HepG2 (cell line): ENCODE measurements around the gene METRN. TPM values are rescaled to one million over a fixed set of nuclear protein-coding genes. Genes with fewer than 3 reads are reported as not detected.

Experiments
- ADNP ChIP-seq: sonication (generic); formaldehyde crosslinking; IDR thresholded peaks from 2 replicates; pipeline ENCODE4 v1.4.0; 2020; ENCODE audit warnings: missing genetic modification reagents
- BORCS8-MEF2B ChIP-seq: sonication (generic); formaldehyde crosslinking; IDR thresholded peaks from 2 replicates; pipeline ENCODE4 v1.8.0; 2022; ENCODE audit warnings: mild to moderate bottlenecking, missing genetic modification reagents
- BRD4 ChIP-seq: sonication (generic); formaldehyde crosslinking; IDR thresholded peaks from 2 replicates; pipeline ENCODE4 v1.4.0; 2020; ENCODE audit warnings: missing genetic modification reagents
- CENPT ChIP-seq: sonication (generic); formaldehyde crosslinking; IDR thresholded peaks from 2 replicates; pipeline ENCODE4 v1.8.0; 2022; ENCODE audit warnings: low read depth, mild to moderate bottlenecking, moderate library complexity, missing genetic modification reagents
- CREB1 ChIP-seq, 2 experiments: fragments of 450-650 bp in 1 of 2; IDR thresholded peaks; 2 replicates each; pipeline ENCODE4 v1.6.1; 2016 to 2017; ENCODE audit warnings: control low read depth in 1 of 2, mild to moderate bottlenecking in 1 of 2, missing compliant biosample characterization in 1 of 2, missing genetic modification characterization in 1 of 2
- FOXM1 ChIP-seq: sonication (generic); formaldehyde crosslinking; IDR thresholded peaks from 2 replicates; pipeline ENCODE4 v1.5.0; 2020; ENCODE audit warnings: missing genetic modification reagents
- JUND ChIP-seq: sonication (generic); formaldehyde crosslinking; IDR thresholded peaks from 2 replicates; pipeline ENCODE4 v1.8.0; 2022; ENCODE audit warnings: mild to moderate bottlenecking, missing genetic modification reagents
- KDM1A ChIP-seq: IDR thresholded peaks from 2 replicates; pipeline ENCODE4 v1.6.1; 2016; ENCODE audit warnings: missing compliant biosample characterization
- MYC ChIP-seq: sonication (generic); formaldehyde crosslinking; IDR thresholded peaks from 2 replicates; pipeline ENCODE4 v1.9.0; 2021; ENCODE audit warnings: missing genetic modification reagents, borderline replicate concordance
- PAX8 ChIP-seq: sonication (generic); formaldehyde crosslinking; IDR thresholded peaks from 2 replicates; pipeline ENCODE4 v1.8.0; 2022; ENCODE audit warnings: mild to moderate bottlenecking, missing genetic modification reagents, borderline replicate concordance
- POLR2A ChIP-seq, 2 experiments: IDR thresholded peaks; 2 replicates each; pipeline ENCODE4 v1.6.1; 2011; ENCODE audit warnings: low read depth in 2 of 2, low read length in 2 of 2, mild to moderate bottlenecking in 1 of 2, moderate library complexity in 1 of 2; ENCODE audit not compliant: insufficient read depth in 1 of 2
- RBM22 ChIP-seq: fragments of 200-400 bp; formaldehyde crosslinking; optimal IDR thresholded peaks from 2 replicates; pipeline ENCODE3; 2017; ENCODE audit warnings: mild to moderate bottlenecking, low read length, moderate library complexity
- SALL1 ChIP-seq: sonication (generic); formaldehyde crosslinking; IDR thresholded peaks from 2 replicates; pipeline ENCODE4 v1.8.0; 2022; ENCODE audit warnings: mild to moderate bottlenecking, missing genetic modification reagents
- YY1 ChIP-seq: IDR thresholded peaks from 2 replicates; pipeline ENCODE4 v1.6.1; 2011; ENCODE audit warnings: low read length, low read depth, moderate library complexity, mild to moderate bottlenecking; ENCODE audit not compliant: insufficient read depth, insufficient replicate concordance
- ZFP36 ChIP-seq: fragments of 150-350 bp; IDR thresholded peaks from 2 replicates; pipeline ENCODE4 v1.6.1; 2018; ENCODE audit warnings: borderline replicate concordance, low read length, low read depth; ENCODE audit not compliant: partially characterized antibody
- ZNF124 ChIP-seq: sonication (generic); formaldehyde crosslinking; IDR thresholded peaks from 2 replicates; pipeline ENCODE4 v1.4.0; 2020; ENCODE audit warnings: missing genetic modification reagents
- ZNF251 ChIP-seq: sonication (generic); formaldehyde crosslinking; IDR thresholded peaks from 2 replicates; pipeline ENCODE4 v1.9.0; 2021; ENCODE audit warnings: mild to moderate bottlenecking, missing genetic modification reagents
- ZNF768 ChIP-seq: sonication (generic); formaldehyde crosslinking; IDR thresholded peaks from 2 replicates; pipeline ENCODE4 v1.4.0; 2020; ENCODE audit warnings: missing genetic modification reagents
- ZSCAN21 ChIP-seq: sonication (generic); formaldehyde crosslinking; IDR thresholded peaks from 2 replicates; pipeline ENCODE4 v1.8.0; 2022; ENCODE audit warnings: mild to moderate bottlenecking, missing genetic modification reagents, moderate library complexity, borderline replicate concordance
- polyA plus RNA-seq, 8 experiments: library from polyadenylated mRNA; depleted of rRNA in 3 of 8; stranded (reverse) in 7 of 8; unstranded in 1 of 8; fragments of >200 nt; fragmentation: Illumina TruSeq in 4 of 8; extraction: Trizol in 4 of 8; gene quantifications; 2 replicates each; pipeline versions ENCODE4 v1.2.1 to v1.2.3, GENCODE V29; 2011 to 2016; ENCODE audit warnings: low read depth in 4 of 8, missing spikeins in 1 of 8, mixed read lengths in 1 of 8; ENCODE audit not compliant: insufficient read depth in 1 of 8
- total RNA-seq, 5 experiments: library from RNA; depleted of rRNA; stranded (reverse); fragments of >200 nt; fragmentation: Illumina TruSeq; extraction: Trizol; gene quantifications; 2 replicates each; pipeline ENCODE4 v1.2.3, GENCODE V29; 2016; ENCODE audit warnings: low read depth in 1 of 5
- TF ChIP-seq, protein P1 (sequence below): sonication (generic); formaldehyde crosslinking; IDR thresholded peaks from 2 replicates; pipeline ENCODE4 v1.9.0; 2022; ENCODE audit warnings: missing genetic modification reagents, mild to moderate bottlenecking, borderline replicate concordance
- TF ChIP-seq, protein P2 (sequence below): IDR thresholded peaks from 2 replicates; pipeline ENCODE4 v1.6.1; 2016; ENCODE audit warnings: missing compliant biosample characterization, missing genetic modification reagents, borderline replicate concordance
- TF ChIP-seq, protein P3 (sequence below): sonication (generic); formaldehyde crosslinking; IDR thresholded peaks from 2 replicates; pipeline ENCODE4 v1.5.0; 2020; ENCODE audit warnings: mild to moderate bottlenecking, missing genetic modification reagents, borderline replicate concordance

The METRN gene
- total and polyA plus RNA-seq, 2 of the 13 experiments (the other 11 are each of a cell fraction or from before 2014, with no cell fraction given): 25.5 to 46.1 TPM

DNA sequence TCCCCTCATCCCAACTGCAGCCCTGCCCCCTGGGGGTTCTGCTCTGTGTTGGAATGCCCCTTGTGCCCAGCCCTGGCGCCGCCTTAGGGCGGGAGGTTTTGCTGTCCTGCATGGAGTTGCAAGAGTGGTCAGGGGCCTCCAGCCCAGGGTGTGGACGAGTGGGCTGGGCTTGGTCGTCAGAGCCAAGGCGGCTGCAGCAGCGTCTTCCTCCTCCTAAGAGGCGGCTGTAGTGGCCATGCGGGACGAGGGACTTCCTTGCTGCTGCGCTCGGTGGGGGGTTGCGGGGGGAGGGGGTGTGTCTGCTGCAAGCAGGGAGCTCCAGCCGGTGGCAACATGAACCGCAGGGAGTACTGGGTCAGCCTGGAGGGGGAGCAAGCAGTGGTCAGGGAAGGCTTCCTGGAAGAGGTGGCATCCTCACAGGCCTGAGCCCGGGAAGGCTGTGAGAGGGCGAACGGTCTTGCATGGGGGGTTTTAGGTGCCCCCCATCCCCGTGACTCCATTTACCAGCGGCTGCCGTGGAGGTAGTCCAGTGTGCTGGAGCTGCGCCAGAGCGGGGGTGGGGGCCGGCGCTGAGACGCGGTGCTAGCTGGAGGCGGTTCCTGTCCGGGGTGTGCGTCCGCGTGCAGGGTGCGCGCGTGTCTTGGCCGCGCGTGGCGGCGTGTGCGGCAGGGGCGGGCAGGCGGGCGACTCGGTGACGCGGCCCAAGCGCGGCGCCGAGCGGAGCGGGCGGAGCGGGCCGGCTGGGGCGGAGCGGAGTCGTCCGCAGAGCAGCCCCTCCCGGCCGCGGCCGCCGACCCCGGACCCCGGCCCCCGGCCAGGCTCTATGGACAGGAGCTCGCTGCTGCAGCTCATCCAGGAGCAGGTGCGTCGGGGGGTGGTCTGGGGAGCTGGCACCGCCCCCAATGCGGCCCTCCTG is 39.7 kb upstream of the METRN start, which contains the start of gene RHBDL1 (continued):
- TF ChIP-seq CREB1 (IDR thresholded peaks at IDR 0.05) (no peak), CREB1 (CRISPR knock-in tag; IDR thresholded peaks at IDR 0.05) (no peak), PAX8 (CRISPR knock-in tag) (no peak), BRD4 (0 out of 2 replicates have a peak, but pooled peaks have one; percentile 22), SALL1 (CRISPR knock-in tag) (peak; percentile 36), ZFP36 (peak; percentile 99), CENPT (CRISPR knock-in tag) (no peak), ZSCAN21 (peak; percentile 76; the same call in 1 of the 2 replicates), FOXM1 (CRISPR knock-in tag) (no peak), MYC (CRISPR knock-in tag) (0 out of 2 replicates have a peak, but pooled peaks have one; percentile 11), ZNF768 (CRISPR knock-in tag) (peak; percentile 13; the same call in 1 of the 2 replicates), YY1 (peak; percentile 10), KDM1A (CRISPR knock-in tag) (0 out of 2 replicates have a peak, but pooled peaks have one; percentile 17), JUND (CRISPR knock-in tag) (peak; percentile 57), ZNF124 (CRISPR knock-in tag) (no peak), ADNP (0 out of 2 replicates have a peak, but pooled peaks have one; percentile 46), BORCS8-MEF2B (CRISPR knock-in tag) (peak; percentile 39; the same call in 1 of the 2 replicates), ZNF251 (CRISPR knock-in tag) (no peak), POLR2A (IDR thresholded peaks at IDR 0.05; ENCODE audit: insufficient read depth in 1 of 2, low read depth in 2 of 2, low read length in 2 of 2) (peak in 1 of 2 experiments; percentile 50; a peak in 1 of 4 replicates), RBM22 (peak; percentile 86)
- TF ChIP-seq, protein P1, sequence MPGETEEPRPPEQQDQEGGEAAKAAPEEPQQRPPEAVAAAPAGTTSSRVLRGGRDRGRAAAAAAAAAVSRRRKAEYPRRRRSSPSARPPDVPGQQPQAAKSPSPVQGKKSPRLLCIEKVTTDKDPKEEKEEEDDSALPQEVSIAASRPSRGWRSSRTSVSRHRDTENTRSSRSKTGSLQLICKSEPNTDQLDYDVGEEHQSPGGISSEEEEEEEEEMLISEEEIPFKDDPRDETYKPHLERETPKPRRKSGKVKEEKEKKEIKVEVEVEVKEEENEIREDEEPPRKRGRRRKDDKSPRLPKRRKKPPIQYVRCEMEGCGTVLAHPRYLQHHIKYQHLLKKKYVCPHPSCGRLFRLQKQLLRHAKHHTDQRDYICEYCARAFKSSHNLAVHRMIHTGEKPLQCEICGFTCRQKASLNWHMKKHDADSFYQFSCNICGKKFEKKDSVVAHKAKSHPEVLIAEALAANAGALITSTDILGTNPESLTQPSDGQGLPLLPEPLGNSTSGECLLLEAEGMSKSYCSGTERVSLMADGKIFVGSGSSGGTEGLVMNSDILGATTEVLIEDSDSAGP (CRISPR knock-in tag): peak; percentile 7; the same call in 1 of the 2 replicates
- TF ChIP-seq, protein P2, sequence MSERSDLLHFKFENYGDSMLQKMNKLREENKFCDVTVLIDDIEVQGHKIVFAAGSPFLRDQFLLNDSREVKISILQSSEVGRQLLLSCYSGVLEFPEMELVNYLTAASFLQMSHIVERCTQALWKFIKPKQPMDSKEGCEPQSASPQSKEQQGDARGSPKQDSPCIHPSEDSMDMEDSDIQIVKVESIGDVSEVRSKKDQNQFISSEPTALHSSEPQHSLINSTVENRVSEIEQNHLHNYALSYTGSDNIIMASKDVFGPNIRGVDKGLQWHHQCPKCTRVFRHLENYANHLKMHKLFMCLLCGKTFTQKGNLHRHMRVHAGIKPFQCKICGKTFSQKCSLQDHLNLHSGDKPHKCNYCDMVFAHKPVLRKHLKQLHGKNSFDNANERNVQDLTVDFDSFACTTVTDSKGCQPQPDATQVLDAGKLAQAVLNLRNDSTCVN (CRISPR knock-in tag): no peak
- TF ChIP-seq, protein P3, sequence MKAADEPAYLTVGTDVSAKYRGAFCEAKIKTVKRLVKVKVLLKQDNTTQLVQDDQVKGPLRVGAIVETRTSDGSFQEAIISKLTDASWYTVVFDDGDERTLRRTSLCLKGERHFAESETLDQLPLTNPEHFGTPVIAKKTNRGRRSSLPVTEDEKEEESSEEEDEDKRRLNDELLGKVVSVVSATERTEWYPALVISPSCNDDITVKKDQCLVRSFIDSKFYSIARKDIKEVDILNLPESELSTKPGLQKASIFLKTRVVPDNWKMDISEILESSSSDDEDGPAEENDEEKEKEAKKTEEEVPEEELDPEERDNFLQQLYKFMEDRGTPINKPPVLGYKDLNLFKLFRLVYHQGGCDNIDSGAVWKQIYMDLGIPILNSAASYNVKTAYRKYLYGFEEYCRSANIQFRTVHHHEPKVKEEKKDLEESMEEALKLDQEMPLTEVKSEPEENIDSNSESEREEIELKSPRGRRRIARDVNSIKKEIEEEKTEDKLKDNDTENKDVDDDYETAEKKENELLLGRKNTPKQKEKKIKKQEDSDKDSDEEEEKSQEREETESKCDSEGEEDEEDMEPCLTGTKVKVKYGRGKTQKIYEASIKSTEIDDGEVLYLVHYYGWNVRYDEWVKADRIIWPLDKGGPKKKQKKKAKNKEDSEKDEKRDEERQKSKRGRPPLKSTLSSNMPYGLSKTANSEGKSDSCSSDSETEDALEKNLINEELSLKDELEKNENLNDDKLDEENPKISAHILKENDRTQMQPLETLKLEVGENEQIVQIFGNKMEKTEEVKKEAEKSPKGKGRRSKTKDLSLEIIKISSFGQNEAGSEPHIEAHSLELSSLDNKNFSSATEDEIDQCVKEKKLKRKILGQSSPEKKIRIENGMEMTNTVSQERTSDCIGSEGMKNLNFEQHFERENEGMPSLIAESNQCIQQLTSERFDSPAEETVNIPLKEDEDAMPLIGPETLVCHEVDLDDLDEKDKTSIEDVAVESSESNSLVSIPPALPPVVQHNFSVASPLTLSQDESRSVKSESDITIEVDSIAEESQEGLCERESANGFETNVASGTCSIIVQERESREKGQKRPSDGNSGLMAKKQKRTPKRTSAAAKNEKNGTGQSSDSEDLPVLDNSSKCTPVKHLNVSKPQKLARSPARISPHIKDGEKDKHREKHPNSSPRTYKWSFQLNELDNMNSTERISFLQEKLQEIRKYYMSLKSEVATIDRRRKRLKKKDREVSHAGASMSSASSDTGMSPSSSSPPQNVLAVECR (CRISPR knock-in tag): peak; percentile 54; the same call in 1 of the 2 replicates
